ENCODE results near the gene TREX2. TPM values are rescaled to one million over a fixed set of nuclear protein-coding genes. Genes with fewer than 3 reads are reported as not detected.

The TREX2 gene
- total and polyA plus RNA-seq, 2 of the 4 experiments (the other 2 are of a cell fraction), result 0.36 to 0.84 TPM

DNA sequence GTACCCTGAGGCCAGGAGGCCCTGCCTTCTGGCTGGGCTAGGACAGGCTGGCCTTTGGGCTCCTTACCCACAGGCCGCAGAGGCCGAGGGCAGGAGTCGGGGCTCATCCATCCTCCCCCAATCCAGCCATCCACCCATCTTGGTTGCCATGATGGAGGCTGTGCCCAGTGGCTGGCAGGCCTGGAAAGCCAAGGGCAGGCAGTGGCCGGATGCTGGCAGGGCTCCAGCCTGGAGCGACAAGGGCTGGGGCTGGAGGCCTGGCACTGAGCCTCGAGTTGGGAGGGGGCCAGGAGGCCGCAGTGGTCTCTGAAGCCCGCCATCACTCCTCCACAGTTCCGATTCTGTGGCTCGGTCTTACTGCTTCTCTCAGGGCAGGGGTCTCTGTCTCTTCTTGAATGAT is 40.3 kb upstream of the TREX2 start:
- POLR2A ChIA-PET (ENCODE audit: unreplicated experiment), result no interaction called here
- dilution Hi-C loops (cut with HindIII; ENCODE audit: low sequenced_read_pairs, unreplicated experiment), result no loop called here

More for the DNA sequence above, 40.3 kb upstream of the TREX2 start:
- no peak overlapping the region for H2AK9ac ChIP-seq (replicated peaks; ENCODE audit: low read depth, low read length, poor library complexity)
- no peak overlapping the region for H3K4me2 ChIP-seq (ENCODE audit: low read depth, low read length)
- no peaks in the 10 kb centered on the region for H3K9me3 ChIP-seq (ENCODE audit: control insufficient read depth, insufficient read depth, low read length)
- no peak overlapping the region for H3K23ac ChIP-seq (ENCODE audit: low read depth, low read length)
- no peak overlapping the region for H4K5ac ChIP-seq (ENCODE audit: low read depth, low read length)
- no peak overlapping the region for H3K56ac ChIP-seq (ENCODE audit: extremely low read depth, insufficient read depth, low read length)
- H2AFZ ChIP-seq (replicated peaks; ENCODE audit: low read length, poor library complexity), result peak overlapping the region; percentile 23
- H3K9ac ChIP-seq (ENCODE audit: low read depth, low read length), result no peak overlapping the region
- CTCF ChIA-PET, result no interaction called here
- TF ChIP-seq CHD1 (IDR thresholded peaks at IDR 0.05; ENCODE audit: low read depth, low read length), result no peak
- TF ChIP-seq BHLHE40 (IDR thresholded peaks at IDR 0.05; ENCODE audit: low read depth, low read length), result no peak
- no peak for TF ChIP-seq SMC3 (IDR thresholded peaks at IDR 0.05; ENCODE audit: low read depth, low read length)
- no peak for TF ChIP-seq NFE2L2 (IDR thresholded peaks at IDR 0.05; ENCODE audit: low read depth, low read length)
- TF ChIP-seq RAD21 (IDR thresholded peaks at IDR 0.05; ENCODE audit: low read length), result no peak
- no peak for TF ChIP-seq FOS (IDR thresholded peaks at IDR 0.05; ENCODE audit: low read depth, low read length)
- TF ChIP-seq CEBPB (IDR thresholded peaks at IDR 0.05; ENCODE audit: low read depth, low read length), result no peak
- TF ChIP-seq POLR2A (IDR thresholded peaks at IDR 0.05; ENCODE audit: low read depth, low read length), result no peak
- TF ChIP-seq USF2 (IDR thresholded peaks at IDR 0.05; ENCODE audit: low read depth, low read length), result no peak
- intact Hi-C loops (cut with micrococcal nuclease) (no loop called here), in situ Hi-C loops (cut with MboI; ENCODE audit: low sequenced_read_pairs) (no loop called here)
- H4K8ac ChIP-seq (ENCODE audit: low read depth in 2 of 2, low read length in 2 of 2), result no peak overlapping the region
- H3K4me1 ChIP-seq (ENCODE audit: control insufficient read depth, insufficient read depth, low read length), result peaks cover 18% of the 10 kb centered on the region
- no peak overlapping the region for H3K18ac ChIP-seq (ENCODE audit: low read depth, low read length)
- no peak overlapping the region for H3K27ac ChIP-seq (ENCODE audit: insufficient read depth, low read length)
- no peak overlapping the region for H2AK5ac ChIP-seq (ENCODE audit: low read depth, low read length)
- no peak overlapping the region for H3K4me3 ChIP-seq (ENCODE audit: insufficient read depth, low read depth, low read length)
- no peak overlapping the region for H2BK15ac ChIP-seq (ENCODE audit: low read depth, low read length)
- no peak overlapping the region for H2BK5ac ChIP-seq (ENCODE audit: low read depth, low read length, poor library complexity, severe bottlenecking)
- peaks cover 0 to 3% of the 10 kb centered on the region in 2 experiments; a peak in 1 of 4 replicates for H3K79me1 ChIP-seq (ENCODE audit: low read depth in 1 of 2, low read length in 2 of 2)
- peaks cover 9% of the 10 kb centered on the region for H3K9me1 ChIP-seq (ENCODE audit: insufficient read depth, low read length)
- DNase-seq (no peak), ATAC-seq (ENCODE audit: low read depth) (no peak)
- 74% methylated on average over 6 of the region's 10 CpGs; no CpG with 5 or more reads in 1 of the 2 experiments for WGBS, 2 experiments (ENCODE audit: extremely low coverage in 2 of 2, insufficient read length in 1 of 2)
- H3K14ac ChIP-seq (replicated peaks; ENCODE audit: low read depth, low read length), result no peak overlapping the region
- no peak overlapping the region for H2BK120ac ChIP-seq (ENCODE audit: low read depth, low read length)
- no peak overlapping the region for H3K4ac ChIP-seq (ENCODE audit: low read depth, low read length)
- no peak overlapping the region for H2BK20ac ChIP-seq (ENCODE audit: low read depth, low read length)
- BruUV-seq (replicated peaks), result no TSS peak
- H3K36me3 ChIP-seq (ENCODE audit: control insufficient read depth, insufficient read depth, low read length), result no peaks in the 10 kb centered on the region
- no peaks in the 10 kb centered on the region for H4K20me1 ChIP-seq (ENCODE audit: insufficient read depth, low read length)
- no peaks in the 10 kb centered on the region for H3K27me3 ChIP-seq (ENCODE audit: control insufficient read depth, insufficient read depth, low read length)
- H4K91ac ChIP-seq (ENCODE audit: insufficient read depth, low read depth, low read length), result no peak overlapping the region

Data from IMR-90 (cell line).